Stimulated activated CD8-positive, alpha-beta memory T cell treated with anti-CD3 and anti-CD28 coated beads, Interleukin-12 subunit alpha, Interleukin-12 subunit beta, amount 100 ng/mL, for 24 hours (primary cell): ENCODE data around the gene CDK14.

Experiments
- DNase-seq: peaks from one replicate; pipeline ENCODE4 v3.0.0-alpha.2; 2020; ENCODE audit errors: extremely low read depth

CDK14 gene

GRCh38 chr7:91196058-91196457 lies 599.9 kb downstream of the CDK14 start:
- DNase-seq: no peak

GRCh38 chr7:91198371-91198770 lies 602.2 kb downstream of the CDK14 start:
- DNase-seq: no peak

GRCh38 chr7:91199601-91200000 lies 603.5 kb downstream of the CDK14 start:
- no peak for DNase-seq

GRCh38 chr7:91201442-91202113 lies 605.5 kb downstream of the CDK14 start:
- no peak for DNase-seq

- no peak for DNase-seq
Observed at GRCh38 chr7:91206361-91206960, 610.3 kb downstream of the CDK14 start.

GRCh38 chr7:91212582-91212981 lies 616.5 kb downstream of the CDK14 start:
- DNase-seq: no peak

- DNase-seq: no peak
Observed at GRCh38 chr7:91226411-91226810, 630.3 kb downstream of the CDK14 start.

- DNase-seq: no peak
Observed at GRCh38 chr7:91228327-91228726, 632.2 kb downstream of the CDK14 start.

GRCh38 chr7:91228927-91229558 lies 632.9 kb downstream of the CDK14 start:
- DNase-seq: no peak

- DNase-seq: no peak
Observed at GRCh38 chr7:91230100-91230499, 634.0 kb downstream of the CDK14 start.

GRCh38 chr7:91230503-91230902 lies 634.4 kb downstream of the CDK14 start:
- DNase-seq: no peak

- no peak for DNase-seq
Observed at GRCh38 chr7:91233212-91233611, 637.1 kb downstream of the CDK14 start.

- no peak for DNase-seq
Observed at GRCh38 chr7:91235211-91235832, 639.2 kb downstream of the CDK14 start.

GRCh38 chr7:91239171-91239604 lies 643.1 kb downstream of the CDK14 start:
- no peak for DNase-seq

- no peak for DNase-seq
Observed at GRCh38 chr7:91239772-91240171, 643.7 kb downstream of the CDK14 start.

GRCh38 chr7:91240376-91240941 lies 644.3 kb downstream of the CDK14 start:
- no peak for DNase-seq

GRCh38 chr7:91242097-91242844 lies 646.1 kb downstream of the CDK14 start:
- no peak for DNase-seq

- no peak for DNase-seq
Observed at GRCh38 chr7:91243591-91244301, 647.6 kb downstream of the CDK14 start.

GRCh38 chr7:91247500-91247899 lies 651.4 kb downstream of the CDK14 start:
- DNase-seq: no peak

GRCh38 chr7:91248996-91249395 lies 652.9 kb downstream of the CDK14 start:
- DNase-seq: no peak
